ENCODE measurements around the gene CDK5R2.
A peak's percentile ranks its signal among the peaks of the same experiment; 100 is the strongest.

CDK5R2 gene

GRCh38 chr2:218962859-218963492, 3.5 kb downstream of the CDK5R2 start:
- peak; percentile 95 for DNase-seq

GRCh38 chr2:218963601-218964000, 4.1 kb downstream of the CDK5R2 start:
- DNase-seq, result no peak

DNA sequence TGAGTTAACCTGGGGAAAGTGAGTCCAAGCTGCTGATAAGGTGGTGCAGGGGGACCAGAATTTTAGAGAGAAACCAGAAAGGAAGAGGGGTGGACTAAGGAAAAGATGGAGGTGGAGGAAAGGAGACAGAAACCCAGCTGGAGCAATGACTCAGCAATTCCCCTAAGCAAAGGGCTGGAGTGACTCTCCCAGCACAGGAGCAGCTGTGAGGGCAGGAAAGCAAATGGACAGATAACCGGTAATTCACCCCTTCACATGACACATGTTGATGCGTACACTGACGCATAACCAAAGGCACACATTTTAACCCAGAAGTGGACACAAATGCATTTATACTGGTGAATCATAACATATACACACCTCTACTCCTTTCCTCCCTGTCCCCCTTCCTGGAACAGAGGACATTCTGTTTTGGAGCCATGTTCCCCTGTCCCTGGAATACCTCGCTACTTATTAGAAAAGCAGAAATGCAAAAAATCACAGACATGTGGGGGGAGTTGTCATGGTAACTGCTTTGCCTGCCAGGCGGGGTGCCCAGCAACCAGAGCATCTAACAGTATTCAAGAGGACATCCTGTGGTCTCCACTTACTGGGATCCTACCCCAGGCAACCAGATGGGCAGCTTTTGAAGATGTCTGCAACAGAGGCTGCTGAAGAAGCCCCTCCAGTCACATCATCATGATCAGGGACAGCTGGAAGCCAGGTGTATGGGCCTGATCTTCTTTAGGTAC, 4.7 kb downstream of the CDK5R2 start:
- DNase-seq, result peak; percentile 77

GRCh38 chr2:218970894-218971293, 11.4 kb downstream of the CDK5R2 start:
- DNase-seq, result no peak

DNA sequence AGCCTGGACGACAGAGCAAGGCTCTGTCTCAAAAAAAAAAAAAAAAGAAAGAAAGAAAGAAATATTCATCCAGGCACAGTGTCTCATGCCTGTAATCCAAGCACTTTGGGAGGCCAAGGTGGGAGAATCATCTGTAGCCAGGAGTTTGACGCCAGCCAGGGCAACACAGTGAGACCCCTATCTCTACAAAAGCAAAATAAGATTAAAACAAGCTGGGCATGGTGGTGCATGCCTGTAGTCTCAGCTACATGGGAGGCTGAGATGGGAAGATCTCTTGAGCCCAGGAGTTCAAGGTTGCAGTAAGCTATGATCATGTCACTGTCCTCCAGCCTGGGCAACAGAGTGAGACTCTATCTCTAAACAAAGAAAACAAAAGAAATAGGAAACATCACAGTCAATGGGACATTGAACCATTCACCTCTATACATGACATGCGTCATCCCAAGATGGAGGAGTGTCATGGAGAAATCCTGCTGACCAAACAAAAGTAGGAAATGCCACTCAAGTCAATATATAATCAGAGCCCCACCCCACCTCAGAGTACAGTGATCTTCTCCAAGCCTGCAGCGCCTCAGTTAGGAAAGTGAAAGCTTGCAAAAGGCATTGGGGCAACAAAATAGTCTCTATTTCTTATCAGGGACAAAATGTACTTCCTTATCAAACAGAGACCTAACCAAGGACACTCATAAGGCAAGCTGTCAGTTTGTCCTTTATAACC, 15.8 kb downstream of the CDK5R2 start:
- DNase-seq, result no peak

DNA sequence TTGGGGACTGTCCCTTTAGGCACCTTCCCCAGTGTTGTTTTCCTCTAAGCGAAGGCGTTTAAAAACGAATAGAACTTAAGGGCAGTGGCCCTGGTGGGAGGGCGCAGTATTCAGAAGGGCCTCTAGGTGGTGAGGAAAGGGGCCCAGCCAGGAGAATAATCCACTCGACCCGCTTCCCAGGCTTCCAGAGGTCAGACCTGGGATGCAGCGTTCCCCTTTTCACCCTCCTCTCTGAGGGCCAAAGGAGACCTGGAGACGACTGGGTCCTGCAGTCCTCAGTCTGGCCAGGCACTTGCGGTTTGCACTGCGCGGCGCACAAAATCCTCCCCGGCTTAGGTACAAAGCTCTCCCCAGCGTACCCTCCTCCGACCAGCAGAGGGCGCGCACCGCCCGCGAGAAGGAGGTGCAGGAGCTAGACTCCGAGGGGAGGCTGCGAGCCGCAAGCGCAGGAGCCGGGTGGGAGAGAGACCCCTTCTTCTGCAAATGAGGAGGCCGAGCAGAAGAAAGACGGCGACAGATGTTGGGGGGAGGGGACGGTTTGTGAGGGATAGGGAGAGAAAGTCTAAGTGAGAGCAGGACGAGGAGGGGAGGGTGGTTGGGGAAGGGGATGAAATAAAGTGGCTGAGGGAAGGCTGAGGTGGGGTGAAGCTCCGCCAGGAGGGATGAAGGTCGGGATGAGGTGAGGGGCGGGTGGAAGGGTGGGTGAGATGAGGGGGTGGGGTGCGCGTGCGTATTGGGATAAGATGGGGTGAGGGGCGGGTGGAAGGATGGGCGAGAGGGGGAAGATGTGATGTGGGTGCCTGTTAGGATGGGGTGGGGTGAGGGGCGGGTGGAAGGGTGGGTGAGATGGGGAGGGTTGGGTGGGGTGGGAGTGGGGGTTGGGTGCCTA, 20.6 kb downstream of the CDK5R2 start:
- DNase-seq, result peak; percentile 53

DNA sequence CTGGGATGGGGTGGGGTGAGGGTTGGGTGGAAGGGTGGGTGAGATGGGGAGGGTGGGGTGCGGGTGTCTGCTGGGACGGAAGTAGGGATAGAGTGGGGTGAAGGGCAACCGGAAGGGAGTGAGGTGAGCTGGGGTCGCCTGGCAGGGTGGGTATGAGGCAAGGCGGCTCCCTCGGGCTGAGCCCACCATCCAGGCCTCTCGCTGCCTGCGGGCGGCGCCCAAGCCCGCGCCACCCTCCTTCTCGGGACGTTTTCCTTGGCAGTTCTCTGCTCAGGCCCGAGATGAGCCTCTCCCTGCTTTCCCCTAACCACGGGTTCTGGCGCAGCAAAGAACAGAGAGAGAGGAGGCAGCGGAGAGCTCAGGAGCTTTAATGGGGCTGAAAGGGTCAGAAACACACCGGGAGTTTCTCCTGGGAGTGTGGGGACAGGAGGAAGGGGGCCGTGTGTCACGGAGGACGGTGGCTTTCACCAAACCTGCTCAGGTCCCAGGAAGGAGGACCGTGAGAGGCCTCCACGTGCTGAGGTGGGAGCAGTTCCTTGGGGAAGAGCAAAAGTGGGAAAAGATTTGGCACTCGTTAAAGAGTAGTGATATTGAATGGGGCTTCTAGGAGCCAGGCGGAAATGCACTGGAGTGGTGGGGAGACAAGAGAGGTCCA, 21.4 kb downstream of the CDK5R2 start:
- DNase-seq, result no peak

DNA sequence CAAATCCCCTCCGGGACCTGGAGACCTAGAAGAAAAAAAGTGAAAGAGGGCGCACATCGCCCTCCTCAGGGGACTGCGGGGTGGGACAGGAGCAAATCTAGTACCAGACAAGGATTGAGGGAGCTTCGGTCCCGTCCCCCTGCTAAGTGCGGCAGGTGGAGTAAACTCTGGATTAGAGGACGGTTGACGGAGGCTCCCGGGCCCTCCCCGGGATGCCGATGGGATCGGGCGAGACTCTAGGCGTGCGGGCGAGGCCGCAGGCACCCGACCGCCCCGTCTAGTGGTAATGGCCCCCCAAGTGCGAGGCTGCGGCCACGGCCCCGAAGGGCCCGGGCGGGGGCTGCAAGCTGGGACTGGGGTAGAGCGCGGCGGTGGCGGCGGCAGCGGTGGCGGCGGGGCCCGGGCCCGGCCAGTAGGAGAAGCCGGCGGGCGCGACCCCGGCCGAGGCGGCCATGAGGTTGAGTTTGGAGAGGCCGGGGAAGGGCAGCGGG, 22.0 kb downstream of the CDK5R2 start:
- DNase-seq, result no peak

DNA sequence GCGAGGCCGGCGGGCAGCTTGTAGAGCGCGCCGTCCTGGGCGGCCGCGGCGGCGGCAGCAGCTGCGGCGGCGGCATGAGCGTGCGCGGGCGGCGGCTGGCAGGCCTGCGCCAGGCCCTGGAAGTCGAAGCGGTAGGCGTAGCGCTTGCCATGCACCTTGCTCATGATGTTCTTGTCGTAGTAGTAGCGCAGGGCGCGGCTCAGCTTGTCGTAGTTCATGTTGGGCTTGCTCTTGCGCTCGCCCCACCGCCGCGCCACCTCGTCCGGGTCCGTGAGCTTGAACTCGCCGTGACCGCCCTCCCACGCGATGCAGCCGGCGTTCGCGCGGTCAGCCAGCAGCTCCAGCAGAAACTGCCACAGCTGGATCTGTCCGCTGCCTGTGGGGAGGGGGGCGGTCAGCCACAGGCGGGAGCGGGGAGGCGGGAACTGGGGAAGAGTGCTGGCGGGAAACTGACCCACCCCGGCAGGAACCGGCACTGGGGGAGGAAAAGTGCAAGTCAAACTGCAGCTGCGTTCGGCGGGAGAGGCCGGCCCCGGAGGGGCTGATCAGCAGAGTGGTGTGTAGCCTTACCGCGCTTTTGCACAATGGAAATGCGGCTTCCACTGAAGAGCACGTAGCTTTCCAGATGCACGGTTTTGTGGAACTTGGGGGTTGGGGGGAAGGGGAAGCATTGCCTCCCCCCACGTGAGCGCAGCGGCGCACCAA, 22.6 kb downstream of the CDK5R2 start:
- DNase-seq, result no peak

GRCh38 chr2:218982586-218983262, 23.3 kb downstream of the CDK5R2 start:
- DNase-seq, result no peak

DNA sequence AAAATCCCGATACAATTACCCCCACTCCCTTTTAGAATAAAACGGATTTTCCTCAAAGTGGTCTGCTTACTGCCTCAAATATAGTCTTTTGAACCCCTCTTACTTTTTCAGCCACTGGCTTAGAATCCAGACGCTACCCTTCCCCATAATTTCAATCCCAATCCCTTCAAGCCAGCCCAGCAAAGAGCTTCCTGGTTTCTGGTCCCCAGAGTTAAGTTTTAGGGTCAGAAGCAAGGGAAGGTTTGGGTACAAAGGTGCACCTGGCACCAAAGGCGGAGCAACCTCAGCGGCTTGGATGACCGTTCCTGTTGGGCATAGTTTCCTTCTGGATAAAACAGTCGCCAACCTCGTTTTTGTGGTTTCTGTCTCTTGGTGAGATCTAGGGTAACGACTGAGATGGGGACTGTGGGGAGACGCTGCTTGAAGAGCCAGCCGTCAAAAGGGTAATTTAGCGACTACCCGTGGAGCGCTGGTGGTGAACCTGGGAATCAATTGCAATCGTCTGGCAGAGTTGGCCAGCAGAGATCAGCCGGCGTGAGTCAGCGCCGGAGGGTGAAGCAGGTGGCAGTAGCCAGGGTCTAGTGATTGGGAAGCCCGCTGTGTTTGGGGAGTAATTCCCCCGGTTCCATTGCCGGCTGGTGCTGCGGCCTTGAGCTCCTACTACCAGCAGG, 23.9 kb downstream of the CDK5R2 start:
- DNase-seq, result no peak

DNA sequence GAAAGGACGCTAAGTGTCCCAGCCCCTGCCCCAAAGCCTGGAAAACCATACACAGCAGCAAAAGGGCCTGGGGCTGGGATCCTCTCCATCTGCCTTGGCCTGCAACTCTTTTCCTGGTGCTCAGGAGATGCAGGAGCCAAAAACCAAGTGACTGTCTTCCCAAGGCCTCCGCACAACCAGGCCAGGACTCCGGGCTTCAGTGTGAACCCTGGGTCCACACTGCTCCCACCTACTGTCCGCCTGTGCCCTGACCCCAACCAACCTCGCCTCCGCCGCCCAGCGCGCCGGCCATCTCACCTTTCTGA, 24.4 kb downstream of the CDK5R2 start:
- no peak for DNase-seq

DNA sequence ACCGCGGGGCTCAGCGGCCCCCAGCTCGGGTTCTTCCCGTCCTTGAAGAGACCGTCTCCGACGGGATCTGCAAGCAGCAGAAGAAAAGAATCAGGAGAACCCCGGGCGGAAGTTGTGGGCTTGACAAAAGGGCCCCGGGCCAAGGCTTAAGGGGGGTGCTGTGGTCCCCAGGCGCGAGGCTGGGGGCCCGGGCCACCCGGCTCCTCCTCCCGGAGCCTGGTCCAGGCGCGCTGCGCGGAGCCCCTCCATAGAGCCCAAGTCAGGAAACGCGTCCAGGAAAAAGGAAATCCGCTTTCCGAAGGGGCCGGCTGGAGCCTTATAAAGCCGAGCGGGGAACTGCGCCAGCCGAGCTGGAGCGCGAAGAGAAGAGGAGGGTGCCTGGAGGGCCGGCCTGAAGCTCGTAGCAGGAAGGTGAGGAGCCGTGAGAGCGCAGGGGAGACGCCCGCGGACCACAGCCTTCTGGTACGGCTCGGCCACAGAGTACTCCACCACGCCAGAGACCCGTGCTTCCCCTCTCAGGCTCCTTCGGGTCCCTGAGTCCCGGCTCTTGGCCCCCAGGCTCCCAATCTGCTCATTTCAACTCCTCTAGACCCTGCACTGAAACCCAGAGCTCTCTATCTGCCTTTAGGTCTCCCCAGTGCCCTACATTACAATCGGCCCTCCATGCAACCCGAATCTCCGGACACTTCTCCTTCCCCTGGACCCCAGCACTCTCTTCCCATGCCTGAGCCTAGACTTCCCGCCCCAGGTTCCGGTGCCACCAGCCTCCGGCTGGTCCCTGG, 25.0 kb downstream of the CDK5R2 start:
- DNase-seq, result no peak

DNA sequence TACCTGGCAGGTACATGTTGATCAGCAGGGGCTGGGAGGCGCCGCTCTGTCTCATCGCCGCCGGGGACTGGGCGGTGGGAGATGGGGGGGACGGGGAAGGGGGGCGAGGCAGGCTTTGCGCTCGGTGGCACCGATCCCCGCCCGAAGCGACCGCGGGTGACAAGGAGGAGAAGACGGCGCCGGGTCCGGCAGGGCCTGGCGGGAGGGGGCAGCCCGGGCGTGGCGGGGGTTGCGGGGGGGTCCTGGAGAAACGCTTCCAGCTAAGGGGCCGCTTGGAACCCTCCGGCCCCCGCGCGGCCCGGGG, 25.5 kb downstream of the CDK5R2 start, which contains the start of gene FEV:
TSS of gene FEV (minus strand) at position 164 of the 304 bp plus-strand sequence. CDS start at position 55, 109 bp downstream.
- no peak for DNase-seq

DNA sequence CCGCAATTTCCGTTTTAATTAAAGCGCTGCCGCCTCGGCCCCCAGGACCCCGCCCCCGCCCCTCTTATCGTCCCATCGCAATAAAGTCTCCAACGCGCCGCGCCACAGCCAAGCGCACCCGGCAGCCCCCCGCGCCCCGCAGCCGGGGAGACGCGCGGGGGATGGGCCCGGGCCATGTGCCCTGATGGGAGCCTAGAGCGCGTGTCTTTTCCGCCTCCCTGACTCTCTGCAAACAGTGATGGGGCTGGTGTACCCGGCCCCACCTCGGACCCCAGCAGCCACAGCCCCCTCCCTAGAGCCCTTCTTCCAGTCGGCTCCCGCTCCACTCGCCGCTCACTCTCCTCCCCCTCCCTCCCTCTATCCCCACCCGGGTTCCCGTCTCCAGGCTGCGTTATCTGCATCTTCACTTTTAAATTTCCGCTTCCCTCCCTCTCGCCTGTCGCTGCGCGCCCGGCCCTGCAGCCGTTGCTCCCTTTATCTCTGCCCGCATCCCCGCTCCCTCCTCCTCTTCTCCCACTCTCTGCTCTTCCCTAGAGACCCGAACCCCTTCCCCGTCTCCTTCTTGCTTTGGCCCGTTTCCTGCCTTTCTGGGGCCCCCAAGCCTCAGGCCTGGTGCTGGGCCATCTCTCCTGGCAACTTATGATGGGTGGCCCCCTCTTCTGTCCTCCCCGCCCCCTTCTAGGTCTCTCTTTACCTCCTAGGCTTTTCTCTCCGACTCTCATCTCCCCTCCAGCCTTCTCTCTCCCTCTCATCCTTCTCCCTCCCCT, 26.0 kb downstream of the CDK5R2 start:
- no peak for DNase-seq

GRCh38 chr2:218986148-218986761, 26.8 kb downstream of the CDK5R2 start:
- DNase-seq, result no peak

DNA sequence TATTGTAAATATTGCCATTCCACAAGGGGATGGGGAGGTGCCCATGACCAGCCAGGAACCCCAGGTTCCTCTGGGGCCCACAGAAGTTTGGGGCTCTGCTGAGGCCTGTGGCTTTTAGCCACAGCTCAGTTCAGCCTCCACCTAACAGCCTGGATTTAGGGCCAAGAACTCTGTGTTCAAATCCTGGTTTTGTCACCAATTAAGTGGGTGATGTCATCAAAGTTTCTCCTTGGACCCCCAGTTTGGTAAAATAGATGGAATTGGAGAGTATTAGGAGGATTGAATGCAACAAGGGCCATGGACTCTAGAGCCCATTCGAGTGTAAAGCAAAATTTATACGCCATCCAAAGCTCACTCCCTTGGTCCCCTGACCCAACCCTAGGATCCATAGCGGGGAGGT, 28.7 kb downstream of the CDK5R2 start:
- DNase-seq, result no peak

- no peak for DNase-seq
Measured at GRCh38 chr2:218988650-218989049, 29.2 kb downstream of the CDK5R2 start.

DNA sequence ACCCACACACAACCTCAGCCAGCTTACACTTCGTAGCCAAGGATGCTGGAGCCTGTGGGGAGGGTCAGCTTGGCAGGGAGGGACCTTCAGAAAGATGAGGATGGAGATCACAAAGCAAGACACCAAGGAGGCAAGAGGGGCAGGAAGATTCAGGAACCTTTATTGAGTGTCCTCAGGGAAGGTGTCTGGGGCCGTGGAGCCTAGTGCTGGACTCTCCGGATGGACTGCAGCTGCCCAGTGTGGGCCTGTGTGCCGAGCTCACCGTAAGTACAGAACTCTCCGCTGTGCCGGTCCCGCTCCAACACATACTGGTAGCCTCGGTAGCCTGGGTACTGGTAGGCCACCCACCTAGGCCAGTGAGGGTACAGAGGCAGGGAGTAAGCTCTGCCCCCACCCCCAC, 30.6 kb downstream of the CDK5R2 start:
- DNase-seq, result no peak

All from NCI-H510A (cell line).